Medulla oblongata (tissue), 1 donor: ENCODE results near the gene MLPH.

Experiments used
- DNase-seq: peaks from one replicate; pipeline ENCODE4 v3.0.0-alpha.2; 2015; ENCODE audit errors: extremely low spot score

The MLPH gene

DNA sequence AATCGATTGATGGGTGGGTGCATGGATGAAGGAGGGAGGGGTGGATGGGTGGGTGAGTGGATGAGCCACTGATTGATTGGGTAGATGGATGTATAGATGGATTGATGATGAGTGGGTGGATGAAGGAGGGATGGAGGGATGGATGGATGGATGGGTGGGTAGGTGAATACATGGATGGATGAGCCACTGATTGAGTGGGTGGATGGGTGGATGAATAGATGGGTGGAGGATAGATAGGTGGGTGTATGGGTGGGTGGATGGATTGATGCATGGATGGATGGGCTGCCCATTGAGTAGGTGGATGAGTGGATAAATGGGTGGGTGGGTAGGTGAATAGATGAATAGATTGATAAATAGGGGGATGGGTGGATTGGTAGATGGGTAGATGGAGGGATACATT is 30.9 kb downstream of the MLPH start:
- no peak for DNase-seq

DNA sequence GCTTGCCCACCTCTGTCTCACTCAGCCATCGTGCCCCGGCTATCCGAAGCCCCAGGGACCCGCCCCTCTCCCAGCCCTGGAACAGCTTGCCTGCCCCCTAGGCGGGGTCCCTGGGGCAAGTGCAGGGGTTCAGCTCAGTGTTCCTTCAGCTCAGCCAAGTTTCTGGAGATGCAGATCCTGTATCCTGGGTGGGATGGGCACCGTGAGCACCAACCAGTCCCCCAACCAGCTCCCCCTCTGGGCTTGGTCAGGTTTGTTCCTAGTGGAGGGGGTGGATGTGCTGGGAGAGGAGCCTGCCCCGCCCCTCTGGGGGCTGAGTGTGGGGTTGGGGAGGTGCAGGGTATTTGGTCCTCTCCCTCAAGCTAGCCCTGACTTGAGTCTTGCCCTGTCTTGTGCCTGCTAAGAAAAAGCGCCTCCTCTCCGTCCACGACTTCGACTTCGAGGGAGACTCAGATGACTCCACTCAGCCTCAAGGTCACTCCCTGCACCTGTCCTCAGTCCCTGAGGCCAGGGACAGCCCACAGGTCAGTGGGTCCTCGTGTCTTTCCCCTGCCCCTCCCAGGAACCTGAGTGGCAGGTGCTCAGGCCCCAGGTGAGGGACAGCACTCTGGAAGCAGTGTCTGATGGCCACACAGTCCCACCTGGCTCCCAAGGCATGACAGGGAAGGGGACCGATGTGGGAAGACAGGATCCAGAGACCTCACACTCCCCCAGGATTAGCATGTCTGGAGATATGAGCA is 32.6 kb downstream of the MLPH start:
- DNase-seq, result no peak

GRCh38 chr2:237520290-237520689 is 33.2 kb downstream of the MLPH start:
- DNase-seq, result no peak

GRCh38 chr2:237524631-237525030 is 37.6 kb downstream of the MLPH start:
- no peak for DNase-seq

DNA sequence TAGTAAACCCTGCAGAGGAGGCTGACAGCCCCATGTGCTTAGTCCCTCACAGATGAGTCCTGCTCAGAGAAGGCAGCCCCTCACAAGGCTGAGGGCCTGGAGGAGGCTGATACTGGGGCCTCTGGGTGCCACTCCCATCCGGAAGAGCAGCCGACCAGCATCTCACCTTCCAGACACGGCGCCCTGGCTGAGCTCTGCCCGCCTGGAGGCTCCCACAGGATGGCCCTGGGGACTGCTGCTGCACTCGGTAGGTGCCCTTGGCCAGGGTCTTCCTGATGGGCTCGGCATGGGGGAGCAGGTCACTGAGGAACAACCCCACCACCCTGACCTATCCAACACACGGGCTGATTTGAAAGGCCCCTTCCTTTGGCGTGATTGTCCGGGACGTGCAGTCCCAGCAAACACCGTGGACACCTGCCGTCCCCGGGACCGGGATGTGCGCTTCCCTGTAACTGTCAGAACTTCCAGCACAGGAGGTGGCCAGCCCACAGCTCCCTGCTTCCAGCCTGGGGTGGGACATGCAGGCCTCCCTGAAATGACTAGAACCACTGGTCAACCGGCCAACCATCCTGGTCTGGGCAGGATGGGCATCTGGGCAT is 38.6 kb downstream of the MLPH start:
- DNase-seq, result no peak

GRCh38 chr2:237527233-237527632 is 40.2 kb downstream of the MLPH start:
- DNase-seq, result no peak

DNA sequence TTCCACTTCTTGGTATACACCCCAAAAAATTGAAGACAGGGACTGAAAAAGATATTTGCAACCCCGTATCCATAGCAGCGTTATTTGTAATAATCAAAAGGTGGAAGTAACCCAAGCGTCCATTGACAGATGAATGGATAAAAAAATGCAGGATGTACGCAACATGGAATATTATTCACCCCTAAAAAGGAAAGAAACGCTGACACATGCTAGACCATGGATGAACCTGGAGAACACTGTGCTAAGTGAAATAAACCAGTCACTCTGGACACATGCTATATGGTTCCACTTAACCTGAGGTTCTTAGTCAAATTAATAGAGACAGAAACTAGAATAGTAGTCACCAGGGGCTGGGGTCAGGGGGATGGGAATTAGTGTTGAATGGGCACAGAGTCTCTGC is 40.7 kb downstream of the MLPH start:
- DNase-seq, result no peak

DNA sequence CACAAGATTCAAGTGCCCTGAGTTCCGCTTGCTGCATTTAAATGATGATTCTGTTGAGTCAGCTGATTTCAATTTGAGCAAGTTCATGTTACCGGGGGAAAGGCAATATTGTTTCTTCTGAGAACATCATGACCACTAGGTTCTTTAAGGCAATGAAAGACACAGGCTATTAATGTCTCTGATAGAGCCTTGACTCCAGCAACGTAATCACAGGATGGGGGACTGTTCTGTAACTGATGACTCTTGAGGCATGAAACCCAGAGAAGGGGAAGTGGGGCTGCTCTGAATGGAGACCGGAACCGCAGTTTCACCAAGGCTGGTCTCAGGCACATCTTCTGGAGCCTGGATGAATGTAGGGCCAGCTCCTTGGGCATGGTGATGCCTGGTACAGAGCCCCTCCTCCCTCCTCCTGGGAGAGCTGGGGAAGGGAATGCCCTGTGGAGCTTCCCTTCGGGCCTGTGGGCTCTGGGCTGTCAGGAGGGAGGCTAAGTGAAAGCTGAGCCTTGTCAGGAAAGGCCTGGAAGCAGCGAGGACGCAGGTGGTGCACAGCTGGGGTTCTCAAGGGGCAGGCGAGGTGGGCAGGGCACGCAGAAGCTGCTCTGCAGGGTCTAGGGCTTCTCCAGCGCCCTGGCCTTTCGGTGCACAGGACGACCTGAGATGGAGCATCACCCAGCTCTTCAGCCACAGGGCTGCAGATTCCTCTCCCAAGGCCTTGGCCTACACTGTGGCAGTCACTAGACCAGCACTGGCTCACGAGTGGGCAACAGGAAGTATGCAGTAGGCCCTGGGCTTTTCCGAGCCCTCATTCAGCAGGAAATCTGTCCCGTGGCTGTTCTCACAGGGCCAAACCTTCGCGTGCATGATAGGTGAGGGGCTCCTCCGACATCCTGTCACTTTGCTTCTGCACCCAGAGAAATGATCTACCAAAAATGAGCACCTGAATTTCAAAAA is 42.7 kb downstream of the MLPH start:
- peak; percentile 74 for DNase-seq

DNA sequence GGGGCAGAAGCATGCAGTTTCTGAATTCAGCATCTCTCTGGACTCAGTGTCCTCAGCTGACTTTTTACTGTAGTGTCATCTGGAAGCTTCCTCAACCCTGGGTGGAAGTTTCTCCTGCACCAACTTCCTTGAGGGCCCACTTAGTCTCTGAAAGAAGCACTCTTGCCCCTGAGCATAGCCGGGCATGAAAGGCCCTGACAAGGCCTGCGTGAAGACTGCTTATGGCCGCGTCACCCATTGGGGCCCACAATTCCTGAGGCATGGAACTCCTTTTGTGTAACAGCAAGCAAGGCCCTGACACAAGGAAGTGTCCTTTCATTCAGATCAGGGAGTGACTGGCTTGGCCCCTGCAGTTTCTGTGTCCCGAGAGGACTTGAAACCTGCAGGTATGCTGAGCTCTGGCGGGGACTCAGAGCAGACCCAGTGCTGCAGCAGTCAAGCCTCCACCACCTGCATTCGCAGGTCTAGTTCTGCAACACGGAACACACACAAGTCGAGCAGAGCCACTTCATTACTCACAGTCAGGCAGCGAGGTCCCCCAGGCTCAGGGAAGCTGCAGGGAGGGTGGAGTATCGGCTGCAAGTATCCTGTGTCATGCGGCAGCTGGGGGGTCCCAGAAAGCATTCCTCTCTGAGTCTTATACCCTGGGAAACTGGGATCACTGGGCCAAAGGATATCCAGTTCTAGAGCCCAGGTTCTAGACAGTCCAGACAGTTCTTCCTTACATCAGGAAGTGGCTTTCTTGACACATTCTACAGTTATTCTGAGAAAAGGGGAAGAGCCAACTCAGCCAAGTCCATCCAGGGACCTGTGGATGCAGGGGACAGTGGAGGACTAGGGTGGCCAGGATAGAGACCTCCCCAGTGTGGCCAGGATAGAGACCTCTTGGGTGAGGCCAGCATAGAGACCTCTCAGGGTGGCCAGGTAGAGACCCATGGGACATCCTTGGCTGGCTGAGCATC is 43.7 kb downstream of the MLPH start:
- DNase-seq, result peak; percentile 32

- DNase-seq, result no peak
These were observed 45.1 kb downstream of the MLPH start for GRCh38 chr2:237532160-237532559.

- DNase-seq, result no peak
These were observed 46.7 kb downstream of the MLPH start for GRCh38 chr2:237533668-237534161.

- DNase-seq, result no peak
These were observed 47.3 kb downstream of the MLPH start for GRCh38 chr2:237534380-237534779.

DNA sequence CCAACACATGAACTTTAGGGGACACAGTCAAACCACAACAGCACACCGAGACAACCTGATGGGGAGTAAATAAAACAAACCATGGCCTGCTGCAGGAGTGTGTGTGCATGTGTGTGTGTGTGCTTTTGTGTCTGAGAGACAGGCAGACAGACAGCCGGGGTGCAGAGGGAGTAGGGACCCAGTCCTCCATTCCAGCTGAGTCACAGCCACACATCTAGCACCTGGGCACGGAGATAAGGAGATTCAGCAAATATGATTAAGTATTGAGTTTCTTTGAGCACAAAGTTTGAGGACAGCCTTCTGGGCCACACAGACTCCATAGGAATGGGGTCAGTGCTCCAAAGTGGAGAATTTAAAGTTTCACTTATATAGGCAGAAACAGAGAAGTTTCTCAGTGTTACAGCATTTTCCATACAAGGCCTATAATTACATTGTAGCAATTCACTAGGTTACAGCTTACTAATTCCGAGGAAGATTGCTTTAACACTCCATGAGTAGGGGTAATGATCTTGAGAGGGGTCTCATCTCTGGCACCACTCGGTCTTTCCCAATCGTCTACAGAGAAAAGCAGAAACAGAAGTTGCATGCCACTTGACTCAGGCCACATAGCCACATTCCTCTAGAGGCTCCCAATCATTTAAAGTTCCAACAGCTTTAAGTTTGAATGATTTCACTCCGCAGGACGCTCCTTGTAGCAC is 48.5 kb downstream of the MLPH start:
- no peak for DNase-seq

DNA sequence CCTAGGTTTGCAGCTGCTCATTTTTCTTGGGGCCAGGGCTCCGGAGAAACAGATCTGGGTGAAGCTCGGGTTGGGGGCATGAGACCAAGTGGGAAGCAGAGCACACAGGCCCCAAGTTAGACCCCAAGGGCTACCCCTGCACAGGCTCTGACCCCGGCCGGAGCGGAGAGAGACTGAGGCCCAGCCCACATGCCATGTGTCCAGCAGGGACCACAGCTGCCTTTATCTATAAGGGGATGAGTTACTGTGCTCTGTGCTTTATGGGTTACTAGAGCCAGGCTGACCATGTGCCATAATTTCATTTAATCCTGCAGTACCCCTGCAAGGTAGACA is 49.0 kb downstream of the MLPH start:
- no peak for DNase-seq

DNA sequence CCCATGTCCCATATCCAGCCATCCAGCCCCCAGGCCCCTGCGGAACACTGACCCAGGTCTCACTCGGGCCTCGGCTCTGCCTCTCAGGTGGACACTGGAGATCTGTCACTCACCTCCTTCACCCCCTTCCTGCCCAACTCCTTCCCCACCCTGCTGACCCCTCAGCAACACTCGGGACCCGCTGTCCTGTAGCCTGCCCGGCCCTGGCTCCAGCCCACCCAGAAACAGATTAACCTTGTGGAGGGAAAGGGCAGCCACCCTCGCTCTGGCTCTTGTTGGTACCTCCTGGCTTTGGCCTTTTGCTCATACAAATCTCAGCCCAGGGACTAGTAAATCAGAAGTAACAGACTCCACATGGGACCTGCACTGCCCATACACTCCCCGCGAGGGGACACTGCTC is 49.6 kb downstream of the MLPH start:
- no peak for DNase-seq

DNA sequence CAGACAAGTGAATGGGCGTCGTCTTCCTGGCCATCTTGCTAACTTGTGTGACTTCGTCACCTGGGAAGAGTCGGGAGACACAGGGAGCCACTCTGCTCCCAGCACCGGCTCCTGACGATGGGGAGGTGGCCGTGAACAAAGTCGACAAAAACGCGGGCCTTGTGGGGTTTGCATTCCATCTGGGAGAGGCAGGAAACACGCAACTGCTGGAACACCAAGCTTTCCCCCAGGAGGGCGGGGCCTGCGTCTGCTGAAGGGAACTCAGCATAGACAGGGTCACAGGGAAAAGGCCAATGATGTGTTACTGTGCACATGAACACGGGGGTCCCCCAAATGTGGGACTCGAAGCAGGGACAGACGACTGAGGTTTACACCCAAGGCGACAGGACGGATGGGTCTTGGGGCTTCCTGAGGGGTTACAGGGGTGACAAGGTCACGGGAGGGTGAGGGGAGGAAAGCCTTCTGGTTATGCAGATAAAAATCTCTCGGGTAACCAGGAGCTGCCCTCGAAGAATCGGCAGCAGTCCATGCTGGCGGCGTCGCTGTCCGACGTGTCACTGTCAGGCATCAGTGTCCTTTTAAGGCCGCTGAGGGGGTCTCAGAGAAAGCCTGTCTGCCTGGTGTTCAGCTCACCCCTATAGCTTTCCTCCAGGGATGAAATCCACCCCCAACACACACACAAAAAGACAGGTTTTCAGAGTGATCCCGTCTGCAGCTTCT is 51.1 kb downstream of the MLPH start:
- no peak for DNase-seq

GRCh38 chr2:237538901-237539300 is 51.9 kb downstream of the MLPH start:
- no peak for DNase-seq

GRCh38 chr2:237539681-237540080 is 52.6 kb downstream of the MLPH start:
- DNase-seq, result no peak

DNA sequence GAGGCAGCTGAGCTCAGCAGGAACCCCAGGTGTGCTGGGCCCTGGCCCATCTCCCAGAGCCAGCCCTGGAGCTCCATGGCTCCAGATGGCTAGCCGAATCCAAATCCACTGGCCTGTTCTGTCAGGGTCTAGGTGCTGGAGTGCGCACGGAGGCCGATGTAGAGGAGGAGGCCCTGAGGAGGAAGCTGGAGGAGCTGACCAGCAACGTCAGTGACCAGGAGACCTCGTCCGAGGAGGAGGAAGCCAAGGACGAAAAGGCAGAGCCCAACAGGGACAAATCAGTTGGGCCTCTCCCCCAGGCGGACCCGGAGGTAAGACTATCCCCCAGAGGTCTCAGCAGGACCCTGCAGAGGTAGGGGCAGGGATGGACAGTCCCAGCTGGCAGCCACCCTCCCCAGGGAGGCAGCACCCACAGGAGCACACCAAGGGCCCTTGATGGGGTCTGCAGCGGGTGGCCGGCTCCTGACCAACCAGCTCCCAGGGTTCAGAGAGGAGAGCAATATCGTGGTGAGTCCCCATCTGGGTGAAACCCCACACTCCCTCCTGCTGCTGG is 53.2 kb downstream of the MLPH start:
- DNase-seq, result no peak

DNA sequence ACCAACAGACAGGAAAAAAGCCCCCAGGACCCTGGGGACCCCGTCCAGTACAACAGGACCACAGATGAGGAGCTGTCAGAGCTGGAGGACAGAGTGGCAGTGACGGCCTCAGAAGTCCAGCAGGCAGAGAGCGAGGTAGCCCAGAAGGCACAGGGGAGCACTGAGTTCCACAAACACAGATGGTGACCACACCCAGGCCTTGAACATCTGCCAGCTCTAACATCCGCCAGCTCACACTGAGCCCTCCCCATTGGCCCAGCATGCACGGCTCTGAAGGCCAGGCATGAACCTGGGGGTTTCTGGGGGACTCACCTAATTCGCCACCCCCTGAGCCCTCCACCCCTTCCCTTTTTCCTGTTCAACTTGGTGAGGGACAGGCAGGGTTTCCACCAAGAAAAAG is 53.8 kb downstream of the MLPH start:
- no peak for DNase-seq
